K562 (cell line): Measurements from ENCODE around the gene ZDHHC11. TPM values are rescaled to one million over a fixed set of nuclear protein-coding genes. Genes with fewer than 3 reads are reported as not detected.
"Not testable (repeated sequence)": the region's sequence is repeated elsewhere in the genome, so short reads cannot be mapped to it uniquely, and the experiment has no call there.

Source experiments
- ATAC-seq: fragments of 200-7000 bp; cut with Tn5 transposase; 3 replicates; pipeline ENCODE4 v1.9.1; 2020; ENCODE audit warnings: moderate library complexity
- BruUV-seq: library from RNA; stranded (reverse); fragments of 400-500 nt; replicated peaks from 2 replicates; lab custom pipeline; 2021; lab: Mats Ljungman, UMichigan
- CTCF ChIA-PET: fragments of 300-600 bp; formaldehyde crosslinking; extraction: SDS; loops from one replicate; lab custom pipeline; 2021; ENCODE audit warnings: low intra/inter-chr PET ratio; lab: Yijun Ruan, JAX
- POLR2A ChIA-PET: fragments of 300-600, 350-650 bp; sonication (Branson Sonifier 250); formaldehyde crosslinking; extraction: SDS; loops from one replicate; lab custom pipeline; 2021; ENCODE audit warnings: antibody characterized with exemption, inconsistent platforms; lab: Yijun Ruan, JAX
- DNase-seq, 4 experiments: peaks; one replicate each; pipeline versions ENCODE4 v3.0.0 to v3.0.0-alpha.2; 2011 to 2018; ENCODE audit warnings: low spot score in 3 of 4, mixed read lengths in 3 of 4; ENCODE audit errors: extremely low read depth in 1 of 4
- FAIRE-seq: peaks from 2 replicates; lab custom pipeline; 2011; peaks lifted over from hg19 to GRCh38; lab: Jason Lieb, UNC
- H2AFZ ChIP-seq: 2 replicates; pipeline ENCODE4 v1.6.0; 2011; ENCODE audit warnings: low read depth, low read length, control low read depth, inconsistent platforms
- H3K27ac ChIP-seq: fragments of 200-600 bp; 3 replicates; pipeline ENCODE4 v1.8.0; 2011; ENCODE audit warnings: low read depth, mild to moderate bottlenecking, control low read depth, inconsistent platforms, low read length, moderate library complexity, mixed read lengths; ENCODE audit errors: extremely low read depth
- H3K27me3 ChIP-seq, 2 experiments: fragments of 300-600 bp in 1 of 2; 2 replicates in 1 of 2; 3 replicates in 1 of 2; pipeline versions ENCODE4 v1.6.0 to v1.8.0; 2011; ENCODE audit warnings: inconsistent platforms in 2 of 2, low read length in 2 of 2, mild to moderate bottlenecking in 1 of 2, mixed read lengths in 1 of 2, moderate library complexity in 1 of 2; ENCODE audit not compliant: control insufficient read depth in 2 of 2, insufficient read depth in 2 of 2
- H3K36me3 ChIP-seq: fragments of 300-600 bp; 3 replicates; pipeline ENCODE4 v1.8.0; 2011; ENCODE audit warnings: mild to moderate bottlenecking, low read length, inconsistent platforms; ENCODE audit not compliant: control insufficient read depth, insufficient read depth
- H3K4me1 ChIP-seq, 2 experiments: fragments of 200-600 bp in 1 of 2; replicated peaks in 1 of 2; 2 replicates in 1 of 2; 3 replicates in 1 of 2; pipeline versions ENCODE4 v1.5.1 to v1.8.0; 2011; ENCODE audit warnings: inconsistent platforms in 2 of 2, low read length in 2 of 2, mild to moderate bottlenecking in 1 of 2, mixed read lengths in 1 of 2, moderate library complexity in 1 of 2; ENCODE audit not compliant: control insufficient read depth in 2 of 2, insufficient read depth in 2 of 2
- H3K4me2 ChIP-seq: 2 replicates; pipeline ENCODE4 v1.6.1; 2011; ENCODE audit warnings: low read length, control low read depth, inconsistent platforms, mixed read lengths; ENCODE audit not compliant: insufficient read depth
- H3K4me3 ChIP-seq: fragments of 200-600 bp; sonication (generic), shearing (Covaris generic); 2 replicates; pipeline ENCODE4 v1.5.1; 2016; ENCODE audit warnings: control low read depth, inconsistent platforms
- H3K79me2 ChIP-seq: fragments of 200-600 bp; 3 replicates; pipeline ENCODE4 v1.8.0; 2011; ENCODE audit warnings: low read length, inconsistent platforms; ENCODE audit not compliant: control insufficient read depth, insufficient read depth
- H3K9ac ChIP-seq, 2 experiments: 2 replicates each; pipeline versions ENCODE4 v1.6.0 to v1.6.1; 2011; ENCODE audit warnings: low read depth in 2 of 2, low read length in 2 of 2, control low read depth in 1 of 2, inconsistent platforms in 1 of 2, mild to moderate bottlenecking in 1 of 2, mixed read lengths in 1 of 2; ENCODE audit not compliant: insufficient read depth in 1 of 2
- H3K9me1 ChIP-seq: one replicate; pipeline ENCODE4 v1.6.0; 2011; ENCODE audit warnings: inconsistent platforms, mild to moderate bottlenecking, low read length, moderate library complexity; ENCODE audit not compliant: control insufficient read depth, insufficient read depth
- H3K9me3 ChIP-seq: replicated peaks from 2 replicates; pipeline ENCODE4 v1.5.1; 2011; ENCODE audit warnings: low read depth, low read length, inconsistent platforms; ENCODE audit not compliant: control insufficient read depth, insufficient read depth
- H4K20me1 ChIP-seq: replicated peaks from 2 replicates; pipeline ENCODE4 v1.6.1; 2011; ENCODE audit warnings: low read length, inconsistent platforms, mixed read lengths; ENCODE audit not compliant: control insufficient read depth, insufficient read depth
- WGBS: fragments of 100-300 bp; shearing (Covaris generic); methylation state at CpG from one replicate; pipeline ENCODE4 v1.1.6; 2016; ENCODE audit warnings: low coverage, mixed read lengths; ENCODE audit not compliant: insufficient coverage; ENCODE audit errors: missing lambda C conversion rate; 5-methylcytosine and 5-hydroxymethylcytosine counted together
- in situ Hi-C: fragments of 300-500 bp; cut with MboI; formaldehyde crosslinking; loops from 4 replicates; pipeline ENCODE4 v1.15.0; 2018; ENCODE audit warnings: inconsistent platforms, mixed read lengths
- intact Hi-C: fragments of 100-400 bp; cut with micrococcal nuclease; formaldehyde crosslinking; loops from 2 replicates; pipeline ENCODE4 v1.14.2; 2022
- polyA plus RNA-seq, 8 experiments: library from polyadenylated mRNA; depleted of rRNA in 4 of 8; stranded (reverse) in 5 of 8; unstranded in 3 of 8; fragments of >200 nt; fragmentation: Nextera tagmentation in 2 of 8; fragmentation: Illumina TruSeq in 1 of 8; extraction: Ambion mirVana in 2 of 8; extraction: Trizol in 1 of 8; gene quantifications; 2 replicates each; pipeline versions ENCODE4 v1.2.1 to v1.2.3, GENCODE V29; 2011 to 2014; ENCODE audit warnings: inconsistent platforms in 1 of 8, missing spikeins in 1 of 8
- total RNA-seq, 7 experiments: library from RNA; depleted of rRNA in 6 of 7; stranded (reverse); fragments of >200 nt in 6 of 7; fragmentation: Illumina TruSeq in 2 of 7; extraction: Trizol in 2 of 7; gene quantifications; 2 replicates each; pipeline versions ENCODE4 v1.2.1 to v1.2.3, GENCODE V29; 2011 to 2021; ENCODE audit warnings: low replicate concordance in 1 of 7

The ZDHHC11 gene
- total and polyA plus RNA-seq, 9 of the 15 experiments (the other 6 are each of a cell fraction or from before 2014, with no cell fraction given) = 0.07 to 2.3 (median 0.52) TPM

DNA sequence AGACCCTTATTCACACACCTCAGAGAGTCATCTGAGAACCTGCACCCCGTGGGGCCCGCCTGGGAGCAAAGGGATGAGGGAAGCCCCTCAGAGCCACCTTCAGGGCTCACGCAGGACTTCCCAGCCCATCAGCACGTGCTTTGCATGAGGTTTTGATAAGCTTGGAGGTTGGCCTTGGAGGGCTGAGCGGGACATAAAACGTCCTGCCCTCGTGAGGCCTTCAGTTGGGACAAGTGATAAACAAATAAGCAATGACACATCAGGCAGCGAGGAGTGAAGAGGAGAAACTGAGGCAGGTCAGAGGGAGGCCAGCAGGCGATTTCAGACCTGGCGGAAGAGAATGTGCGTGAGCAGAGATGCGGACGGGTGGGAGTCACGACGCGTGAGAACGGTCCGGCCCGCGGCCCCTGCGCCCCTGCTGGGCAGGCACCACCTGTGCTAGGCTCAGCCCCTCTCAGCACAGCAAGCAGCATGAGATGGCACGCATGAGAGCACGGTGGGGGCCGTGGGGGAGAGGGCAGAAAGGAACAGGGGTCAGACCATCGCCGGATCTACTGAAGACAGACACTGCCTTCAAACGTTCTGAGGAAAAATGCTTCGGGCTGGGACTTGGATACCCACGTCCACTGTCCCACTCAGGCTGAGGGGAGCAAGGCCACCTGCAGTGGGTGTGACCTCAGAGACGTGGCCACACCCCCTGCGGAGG lies 78.8 kb downstream of the ZDHHC11 start:
- in situ Hi-C loops = loop anchor here (5.0 kb wide), 1 partner anchor 95 kb away; no protein-coding TSS in a partner anchor
- CTCF ChIA-PET, POLR2A ChIA-PET, H4K20me1 ChIP-seq, H3K9me3 ChIP-seq, H3K4me2 ChIP-seq, H3K79me2 ChIP-seq, H3K9me1 ChIP-seq, H3K9ac ChIP-seq, H2AFZ ChIP-seq, H3K27ac ChIP-seq, H3K4me3 ChIP-seq, BruUV-seq, H3K36me3 ChIP-seq, DNase-seq: not testable (repeated sequence)
- ATAC-seq = peak; percentile 18; the same call in 2 of the 3 replicates
- intact Hi-C loops = loop anchor here (5.0 kb wide), 1 partner anchor 90 kb away; no protein-coding TSS in a partner anchor
- H3K4me1 ChIP-seq = peaks cover 0 to 17% of the 10 kb centered on the region in 2 experiments; a peak in 2 of 5 replicates
- peaks cover 0 to 23% of the 10 kb centered on the region in 2 experiments; a peak in 3 of 5 replicates for H3K27me3 ChIP-seq
- WGBS = 14% methylated on average over 8 of the region's 31 CpGs
- FAIRE-seq = peak; percentile 55

DNA sequence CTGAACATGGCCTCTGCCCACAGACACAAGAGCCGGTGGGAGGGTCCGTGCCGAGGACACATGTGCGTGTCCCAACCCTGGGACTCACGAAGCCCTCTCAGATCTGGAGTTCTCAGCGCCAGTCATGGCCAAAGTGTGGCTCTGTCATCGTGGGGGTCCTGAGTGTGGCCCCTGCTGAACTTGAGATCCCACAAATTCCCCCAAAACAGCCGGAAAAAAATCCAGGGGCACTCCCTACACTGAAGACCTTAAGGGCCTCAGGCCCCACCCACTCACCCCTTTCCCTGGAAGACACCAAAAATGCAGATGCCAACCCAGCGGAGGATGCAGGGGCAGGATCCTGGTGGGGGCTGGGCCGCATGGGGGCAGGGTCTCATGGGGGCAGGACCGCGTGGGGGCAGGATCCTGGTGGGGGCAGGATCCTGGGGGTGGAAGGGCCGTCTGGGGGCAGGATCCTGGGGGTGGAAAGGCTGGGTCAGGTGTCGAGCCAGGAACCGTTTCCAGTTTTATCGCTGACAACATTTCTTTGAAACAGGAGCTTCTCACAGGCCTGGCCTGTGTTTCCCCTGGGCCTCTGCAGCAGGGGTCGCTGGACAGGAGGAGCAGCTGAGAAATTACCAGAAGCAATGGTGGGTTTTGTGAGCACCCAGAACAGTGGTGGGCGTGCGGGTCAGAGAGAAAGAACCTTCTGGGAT lies 79.6 kb downstream of the ZDHHC11 start:
- H3K4me1 ChIP-seq = peaks cover 0 to 15% of the 10 kb centered on the region in 2 experiments; a peak in 1 of 5 replicates
- H3K9me1 ChIP-seq, POLR2A ChIA-PET, H3K9me3 ChIP-seq, FAIRE-seq, CTCF ChIA-PET, H3K36me3 ChIP-seq, H3K4me3 ChIP-seq, BruUV-seq, H3K4me2 ChIP-seq, H3K79me2 ChIP-seq, H2AFZ ChIP-seq, H3K27ac ChIP-seq, H4K20me1 ChIP-seq, H3K9ac ChIP-seq, ATAC-seq, DNase-seq: not testable (repeated sequence)
- peaks cover 2 to 27% of the 10 kb centered on the region in 2 experiments; a peak in 4 of 5 replicates for H3K27me3 ChIP-seq
- WGBS = 9% methylated on average over 16 of the region's 19 CpGs
- intact Hi-C loops (loop anchor here (5.0 kb wide), 1 partner anchor 89 kb away; no protein-coding TSS in a partner anchor), in situ Hi-C loops (loop anchor here (5.0 kb wide), 1 partner anchor 94 kb away; no protein-coding TSS in a partner anchor)

DNA sequence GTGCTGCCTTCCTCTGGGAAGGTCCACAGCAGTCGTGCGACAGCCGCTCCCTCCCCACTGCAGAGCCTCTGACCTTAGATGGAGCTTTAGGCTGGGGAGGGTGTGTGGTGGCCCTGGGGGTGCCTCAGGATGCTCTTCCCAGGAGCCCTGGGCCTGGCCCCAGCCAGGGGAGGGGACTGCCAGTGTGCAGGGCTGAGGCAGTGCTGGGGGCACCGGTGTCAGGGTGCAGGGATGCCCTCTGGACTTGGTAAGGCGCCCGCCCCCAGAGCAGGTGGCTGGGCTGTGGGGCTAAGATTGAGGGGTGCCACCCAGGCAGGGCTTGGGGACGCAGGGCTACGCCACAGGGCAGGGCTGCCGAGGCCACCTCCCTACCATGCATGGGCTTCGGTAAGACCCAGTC lies 80.2 kb downstream of the ZDHHC11 start:
- Histone ChIP-seq H3K27me3 (peaks cover 4 to 32% of the 10 kb centered on the region in 2 experiments; a peak in 4 of 5 replicates), H3K4me1 (peaks cover 0 to 17% of the 10 kb centered on the region in 2 experiments; a peak in 1 of 5 replicates)
- H3K9me3 ChIP-seq, ATAC-seq, BruUV-seq, CTCF ChIA-PET, H3K9ac ChIP-seq, DNase-seq, H3K27ac ChIP-seq, H3K4me2 ChIP-seq, H2AFZ ChIP-seq, H3K4me3 ChIP-seq, H3K36me3 ChIP-seq, POLR2A ChIA-PET, H4K20me1 ChIP-seq, H3K9me1 ChIP-seq, FAIRE-seq, H3K79me2 ChIP-seq: not testable (repeated sequence)
- 0% methylated on average over 5 of the region's 10 CpGs for whole genome bisulfite sequencing
- intact Hi-C loops (loop anchor here (5.0 kb wide), 1 partner anchor 88 kb away; no protein-coding TSS in a partner anchor), in situ Hi-C loops (loop anchor here (5.0 kb wide), 1 partner anchor 93 kb away; no protein-coding TSS in a partner anchor)
